HG03575 (cell line): ENCODE data around the gene SHTN1.

Experiments
- ATAC-seq: cut with Tn5 transposase; IDR thresholded peaks from one replicate; pipeline ENCODE4 v1.9.1; 2021; ENCODE audit not compliant: unreplicated experiment, insufficient number of reproducible peaks, low FRiP score; ENCODE audit errors: extremely low read depth

Gene SHTN1

DNA sequence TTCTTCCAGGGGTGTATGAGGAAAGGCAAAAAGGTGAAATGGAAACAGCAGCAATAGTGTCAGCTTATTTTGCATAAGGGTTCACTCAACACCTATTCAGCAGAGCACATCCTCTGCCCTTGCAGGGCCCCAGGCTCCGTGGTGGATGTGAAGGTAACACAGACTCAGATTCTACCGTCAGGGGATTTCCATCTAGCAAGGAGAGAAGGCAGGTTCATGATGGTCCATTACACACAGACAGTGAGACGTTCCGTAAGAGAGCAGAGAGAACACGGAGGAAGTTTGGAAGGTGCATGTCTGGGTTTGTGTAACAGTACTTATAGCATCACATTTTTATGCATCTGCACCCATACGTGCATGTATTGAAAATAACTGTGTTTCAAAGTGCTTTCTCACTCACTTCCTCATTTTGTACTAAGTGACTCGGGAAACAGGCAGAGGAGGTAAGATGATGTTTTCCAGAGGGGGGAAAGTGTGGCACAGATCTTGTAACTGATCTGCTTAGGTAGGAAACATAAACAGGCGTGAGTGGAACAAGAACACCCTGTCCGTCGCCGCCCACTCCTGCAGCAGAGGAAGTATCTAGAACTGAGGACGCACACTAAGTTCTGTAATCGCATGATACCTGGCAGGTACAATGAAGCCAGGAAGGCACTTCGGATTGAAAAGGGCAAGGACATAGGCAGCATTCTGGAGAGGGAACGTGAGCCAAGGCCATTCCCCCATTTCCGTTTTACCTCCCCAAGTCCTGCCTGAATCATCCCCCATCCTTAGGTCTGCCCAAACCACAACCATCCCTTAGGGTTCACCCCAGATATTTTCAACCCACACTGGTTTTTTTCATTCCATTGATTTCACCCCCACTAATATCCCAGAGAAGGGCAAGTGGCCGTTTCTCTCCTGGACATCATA lies 156.7 kb downstream of the SHTN1 start:
- ATAC-seq, result peak; percentile 74

DNA sequence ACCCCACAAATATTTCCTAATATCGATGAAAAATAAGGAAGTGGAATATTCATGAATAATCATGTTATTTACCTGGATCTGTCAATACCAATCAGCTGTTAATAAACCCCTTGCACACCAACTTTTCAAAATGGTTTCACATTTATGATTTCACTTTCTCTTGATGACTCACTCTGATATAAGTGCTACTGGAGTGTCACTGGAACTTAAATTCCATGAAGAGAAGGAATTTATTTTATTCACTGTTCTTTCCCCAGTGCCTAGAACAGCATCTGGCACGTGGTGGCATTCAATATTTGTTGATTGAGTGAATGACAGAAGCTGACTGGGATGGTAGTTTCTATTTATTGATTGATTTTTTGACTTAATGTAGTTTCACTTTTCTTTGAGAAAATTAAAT lies 159.2 kb downstream of the SHTN1 start:
- no peak for ATAC-seq

DNA sequence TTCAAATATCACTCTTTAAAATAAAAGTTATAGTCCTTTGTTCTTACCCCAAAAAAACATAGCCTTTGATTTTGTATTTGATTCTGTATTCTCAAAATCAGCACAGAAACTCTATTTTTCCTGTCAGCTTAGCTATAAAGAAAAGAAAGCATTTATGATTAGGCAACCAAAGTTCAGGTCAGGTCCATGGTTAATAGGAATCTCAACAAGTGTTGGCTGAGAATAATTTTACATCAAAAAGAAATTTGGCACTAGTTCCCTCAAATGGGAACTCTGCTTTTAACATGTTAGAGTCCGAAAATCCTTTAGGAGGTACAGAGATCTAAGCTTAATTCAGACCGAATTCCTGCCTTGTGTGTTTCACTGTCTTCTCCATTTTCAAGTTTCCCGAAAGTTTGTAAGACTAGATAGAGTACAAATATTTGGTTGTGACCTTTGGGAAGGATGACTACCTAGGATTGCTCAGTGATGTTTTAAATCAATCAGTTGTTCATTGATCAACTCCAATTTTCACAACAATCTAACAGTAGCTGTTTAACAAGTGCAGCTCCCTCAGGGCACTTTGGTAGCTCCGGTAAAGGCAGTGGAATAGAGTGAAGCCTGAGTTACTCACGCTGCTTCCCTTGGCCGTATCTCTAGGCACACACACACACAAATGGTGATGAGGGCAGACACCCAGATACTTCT lies 164.5 kb downstream of the SHTN1 start:
- no peak for ATAC-seq

DNA sequence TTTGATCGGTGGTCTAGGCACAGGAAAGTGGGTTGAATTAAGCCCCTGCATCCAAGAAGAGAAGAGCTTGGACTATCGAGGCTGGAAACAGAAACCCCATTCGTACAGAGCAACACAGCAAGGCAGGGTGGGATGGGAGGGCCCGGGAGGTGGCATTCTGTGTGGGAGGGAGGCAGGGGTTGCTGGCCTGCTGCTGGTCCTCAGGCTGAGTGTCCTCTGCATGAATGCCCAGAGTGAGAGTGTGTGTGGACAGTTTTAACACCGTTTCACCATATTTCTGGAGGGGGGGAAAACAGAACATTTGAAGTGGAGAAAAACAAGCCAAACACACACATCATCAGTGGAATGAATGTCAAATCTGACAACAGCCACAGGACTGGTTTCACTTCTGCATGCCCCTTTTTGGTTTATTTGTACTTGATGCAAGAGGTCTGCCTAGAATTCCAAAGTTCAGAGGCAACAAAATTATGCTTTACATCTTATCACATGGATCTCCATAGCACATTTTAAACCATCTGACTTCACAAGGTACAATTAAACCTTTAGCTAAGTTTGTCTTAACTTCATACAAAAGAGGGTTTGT lies 166.8 kb downstream of the SHTN1 start:
- ATAC-seq, result peak; percentile 74

DNA sequence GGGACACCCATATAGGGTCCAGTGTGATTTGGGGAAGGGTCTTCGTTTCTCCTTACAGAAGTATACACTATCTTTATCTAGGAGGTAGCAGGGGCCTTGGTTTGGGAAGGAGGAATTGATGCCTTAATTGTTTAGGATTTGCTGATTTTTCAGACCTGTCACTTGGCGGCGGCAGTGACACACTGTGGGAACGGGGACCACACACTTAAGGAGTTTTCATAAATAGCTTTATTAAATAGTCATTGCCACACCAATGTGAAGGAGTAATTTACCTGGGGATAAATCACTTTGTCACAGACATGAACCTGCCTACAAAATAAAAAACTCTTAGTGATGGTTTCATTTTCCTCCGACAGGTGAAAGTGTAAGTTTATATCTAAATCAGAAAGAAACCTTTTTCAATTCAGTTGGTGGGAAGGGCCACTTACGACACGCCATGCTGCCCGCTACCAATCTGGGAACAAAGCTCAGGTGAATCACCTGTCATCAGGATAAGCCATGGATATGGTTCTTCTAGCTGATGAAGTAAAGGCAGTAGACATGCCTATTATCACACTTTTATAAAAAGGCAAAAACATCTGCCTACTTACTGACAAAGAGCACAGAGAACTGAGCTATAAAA lies 168.0 kb downstream of the SHTN1 start:
- ATAC-seq, result no peak

DNA sequence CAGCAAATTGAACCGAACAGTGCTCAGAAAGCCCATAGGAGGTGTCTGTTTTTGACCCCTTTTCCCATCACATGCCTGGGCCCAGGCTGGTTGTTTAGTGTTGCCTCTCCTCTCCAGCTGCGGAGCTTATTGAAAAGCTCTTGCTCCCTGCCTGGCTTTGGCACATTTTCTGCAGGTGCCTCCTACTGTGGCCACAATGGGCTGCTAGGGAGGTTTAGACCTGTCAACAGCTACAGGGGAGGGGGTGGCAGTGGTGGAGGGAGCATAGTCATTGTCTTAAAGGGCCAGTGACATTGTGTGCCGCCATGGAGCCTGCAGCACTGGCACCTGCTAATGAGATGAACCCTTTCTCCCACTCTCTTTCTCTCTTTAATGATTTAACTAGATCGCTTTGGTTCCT lies 168.9 kb downstream of the SHTN1 start:
- no peak for ATAC-seq

DNA sequence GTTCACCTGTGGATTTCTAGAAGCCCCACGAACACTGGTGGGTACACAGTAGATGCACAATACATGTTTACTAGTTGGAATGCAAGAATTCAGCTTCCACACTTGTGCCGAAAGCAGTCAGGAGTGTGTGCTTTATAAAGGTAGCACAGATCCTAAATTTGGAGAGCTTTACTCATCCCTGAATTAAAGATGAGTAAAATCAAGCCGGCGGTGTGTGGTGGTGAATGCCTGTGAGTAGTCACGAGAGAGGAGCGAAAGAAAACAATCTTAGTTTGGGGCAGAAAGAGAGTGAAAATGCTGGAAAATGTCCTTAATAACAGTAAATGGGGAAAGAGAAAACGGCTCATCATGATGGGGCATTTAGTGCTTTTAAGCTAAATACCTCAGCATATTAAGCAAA lies 169.3 kb downstream of the SHTN1 start:
- ATAC-seq, result no peak

DNA sequence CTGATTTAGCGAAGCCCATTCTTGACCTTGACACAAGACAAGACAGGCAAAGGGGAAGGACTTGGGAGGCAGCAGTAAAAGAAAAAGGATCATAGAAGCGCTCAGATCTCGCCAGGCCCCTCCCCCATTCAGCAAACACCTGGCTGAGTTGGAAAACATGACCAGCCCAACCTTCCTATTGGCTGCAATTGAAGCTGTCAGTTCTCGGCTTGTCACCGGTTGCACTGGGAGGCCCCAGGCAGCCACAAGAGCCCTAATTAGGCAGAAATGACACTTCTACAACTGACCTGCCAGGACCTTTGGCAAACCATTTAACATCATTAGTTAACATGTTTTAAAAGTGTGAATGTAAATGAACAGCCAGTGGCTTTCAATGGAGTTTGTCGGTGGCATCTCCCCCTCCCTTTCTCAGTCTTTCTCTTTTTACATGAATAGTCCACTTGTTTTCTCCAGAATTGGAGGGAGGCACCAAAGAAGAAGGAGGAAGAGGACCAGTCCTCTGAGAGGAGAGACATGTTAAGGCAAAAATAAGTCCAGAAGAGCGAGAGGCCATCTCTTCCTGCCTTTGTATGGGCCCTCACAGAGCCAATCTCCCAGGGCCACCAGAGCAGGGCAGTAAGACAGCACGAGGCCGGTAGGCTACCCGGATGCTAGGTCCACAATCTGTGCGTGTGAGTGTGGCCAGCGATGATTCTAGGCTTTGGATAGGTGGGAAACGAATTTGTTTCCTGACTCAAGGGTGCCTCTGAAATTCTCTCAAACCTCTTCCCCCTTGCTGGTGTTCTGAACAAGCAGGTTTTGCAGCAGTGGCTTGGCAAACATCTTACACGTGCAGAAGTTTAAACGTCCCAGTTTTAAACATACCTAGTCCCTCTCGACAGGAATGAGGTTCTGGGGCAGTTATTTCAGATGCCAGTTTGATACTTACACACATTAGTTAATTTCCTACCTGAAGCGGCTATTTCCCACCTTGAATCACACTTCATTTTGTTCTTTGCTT lies 170.7 kb downstream of the SHTN1 start:
- no peak for ATAC-seq

DNA sequence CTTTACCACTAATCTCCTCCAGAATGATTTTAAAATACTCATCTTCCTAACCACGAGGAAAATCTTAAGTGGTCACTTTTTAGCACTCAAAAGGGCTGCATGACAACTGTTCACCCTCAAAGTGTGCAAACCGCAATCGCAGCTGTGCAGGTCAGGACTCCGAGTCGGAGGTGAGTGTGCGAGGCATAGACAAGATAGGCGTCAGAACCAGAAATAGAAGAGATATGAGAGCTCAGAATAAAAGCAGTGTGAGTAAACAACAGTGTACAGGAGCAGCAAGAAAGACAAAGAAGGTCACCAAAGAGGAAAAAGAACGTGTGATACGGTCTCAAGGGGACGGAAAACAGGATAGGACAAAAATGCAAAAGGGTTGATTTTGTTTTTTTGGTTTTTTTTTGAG lies 173.2 kb downstream of the SHTN1 start:
- ATAC-seq, result no peak
